Ammon's horn (tissue), 1 donor: ENCODE measurements around the gene DLG1.
"Not testable (repeated sequence)": the region's sequence is repeated elsewhere in the genome, so short reads cannot be mapped to it uniquely, and the experiment has no call there.

Experiments
- DNase-seq: peaks from one replicate; pipeline ENCODE4 v3.0.0-alpha.2; 2016; ENCODE audit warnings: low spot score

Gene DLG1

DNA sequence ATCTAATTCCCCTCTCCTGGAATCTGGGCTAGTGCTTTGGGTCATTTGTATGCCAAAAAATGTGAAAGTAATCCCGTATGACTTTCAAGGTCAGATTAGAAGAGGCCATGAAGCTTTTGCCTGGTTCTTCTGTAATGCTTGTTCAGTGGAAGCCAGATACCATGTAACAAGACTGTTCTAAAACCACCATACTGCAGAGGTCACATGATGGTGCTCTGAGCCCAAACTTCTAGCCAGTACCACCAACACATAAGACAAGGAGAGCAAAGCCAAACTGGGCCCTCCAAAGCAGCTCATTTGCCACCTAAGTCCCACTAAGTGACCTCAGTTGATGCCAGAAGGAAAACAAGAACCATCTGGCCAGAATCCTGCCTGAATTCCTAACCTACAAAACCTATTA, 204.5 kb downstream of the DLG1 start:
- DNase-seq = no peak

- DNase-seq = no peak
These were observed 210.0 kb downstream of the DLG1 start for GRCh38 chr3:197088370-197088769.

DNA sequence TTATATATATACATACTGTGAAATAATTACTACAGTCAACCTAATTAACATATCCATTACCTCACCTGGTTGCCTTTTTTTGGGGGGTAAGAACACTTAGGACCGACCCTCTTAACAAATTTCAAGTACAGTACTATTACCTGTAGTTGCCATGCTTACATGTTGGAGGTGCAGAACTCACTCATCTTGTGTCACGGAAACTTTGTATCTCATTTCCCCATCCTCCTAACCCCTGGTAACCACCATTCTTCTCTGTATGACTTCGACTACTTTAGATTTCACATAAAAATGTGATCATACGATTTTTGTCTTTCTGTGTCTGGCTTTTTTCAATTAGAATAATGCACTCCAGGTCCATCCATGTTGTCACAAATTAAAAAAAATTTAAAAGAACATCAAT, 213.3 kb downstream of the DLG1 start:
- DNase-seq = no peak

GRCh38 chr3:197083486-197083885, 214.9 kb downstream of the DLG1 start:
- DNase-seq = peak; percentile 32

- DNase-seq = no peak
These were observed 215.5 kb downstream of the DLG1 start for GRCh38 chr3:197082871-197083270.

DNA sequence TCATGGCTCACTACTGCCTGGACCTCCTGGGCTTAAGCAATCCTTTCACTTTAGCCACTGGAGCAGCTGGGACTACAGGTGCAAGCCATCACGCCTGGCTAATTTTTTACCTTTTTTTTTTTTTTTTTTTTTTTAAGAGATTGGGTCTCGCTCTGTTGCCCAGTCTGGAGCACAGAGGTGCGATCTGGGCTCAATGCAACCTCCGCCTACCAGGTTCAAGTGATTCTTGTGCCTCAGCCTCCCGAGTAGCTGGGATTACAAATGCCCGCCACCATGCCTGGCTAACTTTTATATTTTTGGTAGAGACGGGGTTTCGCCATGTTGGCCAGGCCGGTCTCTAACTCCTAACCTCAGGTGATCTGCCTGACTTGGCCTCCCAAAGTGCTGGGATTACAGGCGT, 218.1 kb downstream of the DLG1 start:
- DNase-seq = no peak

DNA sequence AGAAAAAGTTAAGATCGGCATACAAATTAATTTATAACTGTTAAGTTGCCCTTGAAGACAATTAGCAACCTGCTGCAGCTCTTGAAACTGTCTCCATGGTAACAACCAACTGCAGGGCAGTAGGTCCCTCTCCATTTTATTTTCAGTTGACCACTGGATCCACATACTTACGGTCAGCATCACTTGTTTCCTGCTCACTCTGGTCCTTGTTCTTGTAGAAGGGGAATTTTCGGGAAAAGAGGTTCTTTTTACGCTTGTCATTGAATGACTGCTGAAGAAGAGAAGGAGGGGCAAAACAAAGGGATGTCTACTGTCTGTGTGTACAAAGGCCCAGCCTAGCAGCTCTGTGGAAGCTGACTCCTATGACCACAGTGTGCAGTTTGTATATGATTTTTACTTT, 222.0 kb downstream of the DLG1 start:
- DNase-seq = peak; percentile 25

GRCh38 chr3:197068077-197068476, 230.3 kb downstream of the DLG1 start:
- no peak for DNase-seq

DNA sequence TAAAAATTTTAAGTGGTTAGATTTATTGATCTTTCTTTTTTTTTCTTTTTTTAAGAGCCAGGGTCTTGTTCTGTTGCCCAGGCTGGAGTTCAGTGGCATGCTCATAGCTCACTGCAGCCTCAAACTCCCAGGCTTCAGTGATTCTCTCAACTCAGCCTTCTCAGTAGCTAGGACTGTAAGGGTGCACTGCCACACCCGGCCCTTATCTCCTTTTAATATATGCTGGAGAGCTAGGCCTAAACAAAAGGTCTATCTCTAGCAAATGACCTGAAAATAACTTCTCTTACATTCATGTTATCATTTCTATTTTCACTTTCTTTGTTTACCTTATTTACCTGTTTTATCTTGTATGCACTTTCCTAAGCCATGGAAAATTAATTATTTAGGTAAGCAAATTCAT, 233.6 kb downstream of the DLG1 start:
- DNase-seq = no peak

DNA sequence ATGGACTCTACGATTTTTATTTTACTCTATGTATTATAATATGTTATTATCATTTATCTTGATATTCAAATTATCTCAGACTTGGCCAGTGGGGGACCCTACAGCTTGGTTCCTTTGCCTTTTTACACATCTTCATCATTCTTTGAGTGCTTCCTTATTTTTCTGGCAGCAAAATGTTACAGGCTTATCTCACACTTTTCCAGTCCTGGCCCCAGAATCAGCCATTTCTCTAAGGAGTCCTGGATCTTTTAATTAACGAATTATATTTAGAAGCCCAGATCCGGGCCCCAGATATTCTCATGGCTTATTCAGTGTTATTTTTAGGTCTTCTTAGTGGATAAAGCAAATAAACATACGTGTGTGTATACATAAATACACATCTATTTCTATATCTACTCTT, 236.0 kb downstream of the DLG1 start:
- DNase-seq = no peak

DNA sequence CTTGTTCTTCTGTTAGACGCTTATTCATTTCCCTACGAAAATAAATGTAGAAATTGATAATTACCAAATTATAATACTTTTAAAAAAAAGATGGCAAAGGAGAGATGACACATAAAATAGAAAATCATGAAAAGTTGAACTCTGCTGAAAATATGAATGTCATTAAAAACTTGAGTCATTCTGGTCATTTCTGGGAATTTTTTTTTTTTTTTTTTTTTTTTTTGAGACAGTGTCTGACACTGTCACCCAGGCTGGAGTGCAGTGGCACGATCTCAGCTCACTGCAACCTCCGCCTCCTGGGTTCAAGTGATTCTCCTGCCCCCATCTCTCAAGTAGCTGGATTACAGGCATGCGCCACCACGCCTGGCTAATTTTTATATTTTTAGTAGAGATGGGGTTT, 246.8 kb downstream of the DLG1 start:
- DNase-seq = not testable (repeated sequence)

GRCh38 chr3:197050511-197050910, 247.9 kb downstream of the DLG1 start:
- no peak for DNase-seq

GRCh38 chr3:197042539-197042938, 255.9 kb downstream of the DLG1 start:
- DNase-seq = no peak

DNA sequence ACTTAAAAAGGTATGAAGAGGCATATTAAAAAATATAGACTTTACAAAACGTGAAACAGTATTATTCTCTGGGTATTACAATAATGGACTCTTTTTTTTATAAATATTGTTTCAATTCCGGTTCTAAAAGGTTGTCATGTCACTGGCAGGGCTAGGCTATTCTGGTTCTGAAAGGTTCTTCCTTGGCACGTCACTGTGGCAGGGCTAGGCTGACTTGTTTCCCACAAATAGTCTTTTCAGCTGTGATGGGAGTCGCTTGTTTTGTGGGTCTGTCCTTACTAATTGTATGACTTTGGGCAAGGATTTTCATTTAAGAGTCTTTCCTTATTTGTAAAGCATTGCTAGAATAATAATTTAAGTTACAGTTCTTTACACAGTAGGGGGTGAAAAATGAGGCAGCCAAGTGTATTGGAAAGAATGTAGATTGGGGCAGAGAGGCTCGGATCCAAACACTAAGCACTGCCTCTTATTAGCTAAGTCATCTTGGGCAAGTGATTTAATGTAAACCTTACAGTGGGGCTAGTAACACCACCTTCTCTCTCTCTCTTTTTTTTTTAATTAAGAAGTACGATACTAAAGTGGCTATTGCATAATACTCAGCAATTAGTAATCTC, 256.4 kb downstream of the DLG1 start:
- DNase-seq = no peak

DNA sequence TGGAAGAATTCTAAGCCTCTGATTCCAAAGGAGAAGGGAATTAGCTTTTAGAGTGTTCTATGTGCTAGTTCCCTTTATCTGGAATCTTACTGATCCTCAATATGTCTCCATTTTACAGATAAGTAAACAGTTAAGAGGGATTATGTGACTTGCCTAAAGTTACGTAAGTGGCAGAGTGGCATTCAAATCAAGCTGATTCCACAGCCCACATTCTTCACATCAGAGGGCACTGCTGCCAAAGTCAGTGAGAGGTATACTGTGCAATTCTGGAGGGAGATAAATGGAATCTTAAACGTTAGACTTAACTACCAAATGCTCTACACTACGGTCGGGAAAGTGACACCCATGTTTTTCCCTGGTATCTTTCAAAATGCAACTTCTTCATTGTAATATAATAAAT, 257.8 kb downstream of the DLG1 start:
- DNase-seq = no peak

DNA sequence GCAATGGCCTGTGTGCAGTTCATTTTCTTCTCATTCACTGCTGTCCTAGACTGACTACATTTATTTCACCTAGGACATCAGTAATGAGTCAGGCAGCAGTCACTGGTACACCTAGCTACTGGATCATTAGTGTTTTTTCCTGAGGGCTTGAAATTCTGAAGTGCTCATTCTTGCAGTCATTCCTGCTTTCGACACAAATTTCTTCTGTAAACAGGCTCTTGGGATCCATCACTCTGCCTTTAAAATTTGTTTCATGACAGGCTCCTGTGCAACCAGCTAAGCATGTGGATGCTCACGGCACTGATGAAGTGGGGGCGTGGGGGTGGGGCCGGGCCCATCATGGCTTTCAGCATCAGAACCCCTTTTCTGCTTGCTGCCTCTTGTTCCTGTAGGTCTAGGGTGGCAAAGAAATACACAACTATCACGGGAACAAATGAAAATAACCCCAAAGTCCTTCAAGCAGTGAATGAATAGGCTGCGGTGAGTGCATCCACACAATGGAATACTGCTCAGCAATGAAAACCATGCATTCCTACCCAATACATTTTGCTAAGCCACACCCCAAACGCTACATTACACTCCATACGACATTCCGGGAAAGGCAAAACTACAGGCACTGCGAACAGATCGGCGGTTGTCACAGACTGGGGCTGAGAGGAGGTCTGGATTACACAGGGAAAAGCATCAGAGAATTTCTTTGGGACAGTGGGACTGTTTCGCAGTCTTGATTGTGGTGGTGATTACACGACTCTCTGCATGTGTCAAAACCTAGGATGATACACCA, 259.5 kb downstream of the DLG1 start:
- DNase-seq = no peak

GRCh38 chr3:197035577-197035976, 262.8 kb downstream of the DLG1 start:
- DNase-seq = no peak

GRCh38 chr3:197034778-197035177, 263.6 kb downstream of the DLG1 start:
- not testable (repeated sequence) for DNase-seq

DNA sequence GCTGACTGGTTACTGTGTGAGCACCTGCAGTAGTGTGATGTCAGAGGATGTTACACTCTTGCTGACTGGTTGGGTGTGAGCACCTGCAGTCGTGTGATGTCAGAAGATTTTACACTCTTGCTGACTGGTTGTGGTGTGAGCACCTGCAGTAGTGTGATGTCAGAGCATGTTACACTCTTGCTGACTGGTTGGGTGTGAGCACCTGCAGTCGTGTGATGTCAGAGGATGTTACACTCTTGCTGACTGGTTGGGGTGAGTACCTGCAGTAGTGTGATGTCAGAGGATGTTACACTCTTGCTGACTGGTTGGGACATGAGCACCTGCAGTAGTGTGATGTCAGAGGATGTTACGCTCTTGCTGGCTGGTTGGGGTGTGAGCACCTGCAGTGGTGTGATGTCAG, 264.6 kb downstream of the DLG1 start:
- DNase-seq = not testable (repeated sequence)

- DNase-seq = peak; percentile 63
These were observed 266.8 kb downstream of the DLG1 start for GRCh38 chr3:197031315-197032285.

GRCh38 chr3:197030379-197031314, 267.8 kb downstream of the DLG1 start:
- DNase-seq = no peak
